HCT116 (cell line): ENCODE results near the gene CACNA1A.

Experiments used
- CTCF ChIP-seq, 3 experiments: fragments of 200-600 bp in 1 of 3; sonication (generic) in 1 of 3; IDR thresholded peaks in 2 of 3; conservative IDR thresholded peaks in 1 of 3; 2 replicates each; pipeline ENCODE4 v1.5.1; 2012 to 2017; ENCODE audit warnings: low read depth in 2 of 3, low read length in 2 of 3, antibody characterized with exemption in 1 of 3, borderline replicate concordance in 1 of 3, control low read depth in 1 of 3, mild to moderate bottlenecking in 1 of 3, mixed read lengths in 1 of 3, mixed run types in 1 of 3, moderate library complexity in 1 of 3; ENCODE audit not compliant: insufficient read depth in 1 of 3
- EGR1 ChIP-seq: IDR thresholded peaks from 2 replicates; pipeline ENCODE4 v1.6.1; 2012; ENCODE audit warnings: low read depth
- EZH2 ChIP-seq: fragments of 200-600 bp; sonication (generic); IDR thresholded peaks from 2 replicates; pipeline ENCODE4 v1.6.1; 2017; ENCODE audit warnings: antibody characterized with exemption, mixed run types
- FOSL1 ChIP-seq: IDR thresholded peaks from 2 replicates; pipeline ENCODE4 v1.6.1; 2012; ENCODE audit warnings: low read depth
- POLR2A ChIP-seq: IDR thresholded peaks from 2 replicates; pipeline ENCODE4 v1.7.0; 2011; ENCODE audit warnings: borderline replicate concordance; ENCODE audit not compliant: insufficient read depth, insufficient read length; ENCODE audit errors: extremely low read depth
- POLR2AphosphoS5 ChIP-seq: IDR thresholded peaks from 2 replicates; pipeline ENCODE4 v1.6.1; 2011; ENCODE audit warnings: mild to moderate bottlenecking, low read depth, low read length, moderate library complexity
- RAD21 ChIP-seq: IDR thresholded peaks from 2 replicates; pipeline ENCODE4 v1.6.1; 2012; ENCODE audit warnings: low read depth, mild to moderate bottlenecking
- REST ChIP-seq: IDR thresholded peaks from 2 replicates; pipeline ENCODE4 v1.6.1; 2012; ENCODE audit warnings: low read depth
- SP1 ChIP-seq: IDR thresholded peaks from 2 replicates; pipeline ENCODE4 v1.6.1; 2012; ENCODE audit warnings: low read depth
- SRF ChIP-seq: IDR thresholded peaks from 2 replicates; pipeline ENCODE4 v1.6.1; 2012; ENCODE audit warnings: low read depth
- TCF7L2 ChIP-seq: IDR thresholded peaks from 2 replicates; pipeline ENCODE4 v1.7.0; 2011; ENCODE audit warnings: borderline replicate concordance, inconsistent platforms; ENCODE audit not compliant: insufficient read depth, insufficient read length; ENCODE audit errors: extremely low read depth
- YY1 ChIP-seq: IDR thresholded peaks from 2 replicates; pipeline ENCODE4 v1.6.1; 2011; ENCODE audit warnings: low read length, low read depth, moderate library complexity, mild to moderate bottlenecking; ENCODE audit not compliant: insufficient replicate concordance; ENCODE audit errors: extremely low read depth
- ZFX ChIP-seq: fragments of 450-650 bp; IDR thresholded peaks from 2 replicates; pipeline ENCODE4 v1.6.1; 2017

- TF ChIP-seq POLR2AphosphoS5 (no peak), EZH2 (no peak), EGR1 (no peak), CTCF (IDR thresholded peaks at IDR 0.05 in 2 of 3, conservative IDR thresholded peaks at IDR 0.05 in 1 of 3; ENCODE audit: borderline replicate concordance in 1 of 3, insufficient read depth in 1 of 3, low read depth in 2 of 3, low read length in 2 of 3) (no peak), POLR2A (no peak), RAD21 (no peak), SP1 (no peak), ZFX (no peak), FOSL1 (no peak), SRF (no peak), REST (no peak), TCF7L2 (no peak), YY1 (no peak)
These were observed 166.4 kb downstream of the CACNA1A start for GRCh38 chr19:13339869-13340268.
